Measurements from ENCODE around the gene MGAM2. TPM values are rescaled to one million over a fixed set of nuclear protein-coding genes. Genes with fewer than 3 reads are reported as not detected.

Gene MGAM2
- total and polyA plus RNA-seq, 8 donors = 0.03 to 4.6 (median 0.17) TPM

DNA sequence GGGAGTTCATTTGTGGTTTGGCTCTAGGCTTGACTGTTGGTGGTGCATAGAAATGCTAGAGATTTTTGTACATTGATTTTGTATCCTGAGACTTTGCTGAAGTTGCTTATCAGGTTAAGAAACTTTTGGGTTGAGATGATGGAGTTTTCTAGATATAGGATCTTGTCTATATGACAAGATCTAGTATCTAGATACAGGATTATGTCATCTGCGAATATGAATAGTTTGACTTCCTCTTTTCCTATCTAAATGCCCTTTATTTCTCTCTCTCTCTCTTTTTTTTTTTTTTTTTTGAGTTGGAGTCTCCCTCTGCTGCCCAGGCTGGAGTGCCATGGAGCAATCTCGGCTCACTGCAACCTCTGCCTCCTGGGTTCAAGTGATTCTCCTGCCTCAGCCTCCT lies 62.9 kb downstream of the MGAM2 start:
- ATAC-seq = no peak
- H3K27ac ChIP-seq = no peak overlapping the region
- no peaks in the 10 kb centered on the region for H3K36me3 ChIP-seq
- no peaks in the 10 kb centered on the region for H3K9me3 ChIP-seq
- intact Hi-C loops (cut with DNase I) = no loop called here
- H3K4me3 ChIP-seq = no peak overlapping the region
- H3K4me1 ChIP-seq = peaks cover 0 to 12% of the 10 kb centered on the region in 2 donors
- DNase-seq = no peak
- TF ChIP-seq, protein P1, sequence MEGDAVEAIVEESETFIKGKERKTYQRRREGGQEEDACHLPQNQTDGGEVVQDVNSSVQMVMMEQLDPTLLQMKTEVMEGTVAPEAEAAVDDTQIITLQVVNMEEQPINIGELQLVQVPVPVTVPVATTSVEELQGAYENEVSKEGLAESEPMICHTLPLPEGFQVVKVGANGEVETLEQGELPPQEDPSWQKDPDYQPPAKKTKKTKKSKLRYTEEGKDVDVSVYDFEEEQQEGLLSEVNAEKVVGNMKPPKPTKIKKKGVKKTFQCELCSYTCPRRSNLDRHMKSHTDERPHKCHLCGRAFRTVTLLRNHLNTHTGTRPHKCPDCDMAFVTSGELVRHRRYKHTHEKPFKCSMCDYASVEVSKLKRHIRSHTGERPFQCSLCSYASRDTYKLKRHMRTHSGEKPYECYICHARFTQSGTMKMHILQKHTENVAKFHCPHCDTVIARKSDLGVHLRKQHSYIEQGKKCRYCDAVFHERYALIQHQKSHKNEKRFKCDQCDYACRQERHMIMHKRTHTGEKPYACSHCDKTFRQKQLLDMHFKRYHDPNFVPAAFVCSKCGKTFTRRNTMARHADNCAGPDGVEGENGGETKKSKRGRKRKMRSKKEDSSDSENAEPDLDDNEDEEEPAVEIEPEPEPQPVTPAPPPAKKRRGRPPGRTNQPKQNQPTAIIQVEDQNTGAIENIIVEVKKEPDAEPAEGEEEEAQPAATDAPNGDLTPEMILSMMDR (IDR thresholded peaks at IDR 0.05) = no peak
- no peaks in the 10 kb centered on the region for H3K27me3 ChIP-seq

DNA sequence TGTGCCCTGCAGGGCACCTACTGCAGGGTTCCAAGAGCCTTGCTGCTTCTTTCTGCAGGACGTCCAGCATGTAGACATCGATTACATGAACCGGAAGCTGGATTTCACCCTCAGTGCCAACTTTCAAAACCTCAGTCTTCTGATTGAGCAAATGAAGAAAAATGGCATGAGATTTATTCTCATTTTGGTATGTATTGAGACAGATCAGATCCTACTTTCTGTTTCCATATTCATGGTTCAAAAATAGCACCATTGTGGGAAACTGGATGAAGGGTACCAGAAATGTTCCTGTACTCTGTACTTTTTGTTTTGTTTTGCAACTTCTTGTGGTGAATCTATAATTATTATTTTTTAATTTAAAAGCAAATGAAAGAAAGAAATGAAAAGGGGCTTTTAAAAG lies 64.1 kb downstream of the MGAM2 start:
- intact Hi-C loops (cut with DNase I) = no loop called here

DNA sequence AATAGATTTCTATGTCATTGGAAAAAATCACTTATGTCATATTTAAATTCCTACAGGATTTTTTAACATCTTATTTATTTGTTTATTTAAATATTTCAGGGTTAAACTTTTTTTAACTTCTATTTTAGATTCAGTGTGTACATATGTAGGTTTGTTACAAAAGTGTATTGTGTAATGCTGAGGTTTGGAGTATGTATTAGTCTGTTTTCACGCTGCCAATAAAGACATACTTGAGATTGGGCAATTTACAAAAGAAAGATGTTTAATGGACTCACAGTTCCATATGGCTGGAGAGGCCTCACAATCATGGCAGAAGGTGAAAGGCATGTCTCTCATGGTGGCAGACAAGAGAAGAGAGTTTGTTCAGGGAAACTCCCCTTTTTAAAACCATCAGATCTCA lies 65.4 kb downstream of the MGAM2 start:
- intact Hi-C loops (cut with DNase I) = no loop called here
- Histone ChIP-seq H3K9me3 (no peaks in the 10 kb centered on the region), H3K27ac (no peak overlapping the region), H3K4me3 (no peak overlapping the region), H3K36me3 (no peaks in the 10 kb centered on the region), H3K4me1 (peaks cover 0 to 12% of the 10 kb centered on the region in 2 donors), H3K27me3 (no peaks in the 10 kb centered on the region)
- DNase-seq (no peak), ATAC-seq (no peak)
- TF ChIP-seq, protein P1 (IDR thresholded peaks at IDR 0.05) = no peak

More for the DNA sequence above, 64.1 kb downstream of the MGAM2 start:
- H3K4me3 ChIP-seq = no peak overlapping the region
- no peak for DNase-seq
- H3K4me1 ChIP-seq = peaks cover 0 to 12% of the 10 kb centered on the region in 2 donors
- H3K27me3 ChIP-seq = no peaks in the 10 kb centered on the region
- ATAC-seq = no peak
- no peaks in the 10 kb centered on the region for H3K36me3 ChIP-seq
- no peak overlapping the region for H3K27ac ChIP-seq
- TF ChIP-seq, protein P1 (IDR thresholded peaks at IDR 0.05) = no peak
- H3K9me3 ChIP-seq = no peaks in the 10 kb centered on the region

DNA sequence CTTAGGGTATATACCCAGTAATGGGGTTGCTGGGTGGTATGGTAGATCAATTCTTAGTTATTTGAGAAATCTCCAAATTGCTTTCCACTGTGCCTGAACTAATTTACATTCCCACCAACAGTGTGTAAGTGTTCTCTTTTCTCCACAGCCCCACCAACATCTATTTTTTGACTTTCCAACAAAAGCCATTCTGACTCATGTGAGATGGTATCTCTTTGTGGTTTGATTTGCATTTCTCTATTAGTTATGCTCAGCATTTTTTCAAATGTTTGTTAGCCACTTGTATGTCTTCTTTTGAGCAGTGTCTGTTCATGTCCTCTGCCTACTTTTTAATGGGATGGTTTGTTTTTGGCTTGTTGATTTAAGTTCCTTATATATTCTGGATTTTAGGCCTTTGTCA lies 66.4 kb downstream of the MGAM2 start:
- peaks cover 0 to 12% of the 10 kb centered on the region in 2 donors for H3K4me1 ChIP-seq
- H3K4me3 ChIP-seq = no peak overlapping the region
- DNase-seq = no peak
- no peaks in the 10 kb centered on the region for H3K9me3 ChIP-seq
- no peak overlapping the region for H3K27ac ChIP-seq
- TF ChIP-seq, protein P1 (IDR thresholded peaks at IDR 0.05) = no peak
- intact Hi-C loops (cut with DNase I) = no loop called here
- no peak for ATAC-seq
- H3K36me3 ChIP-seq = no peaks in the 10 kb centered on the region
- no peaks in the 10 kb centered on the region for H3K27me3 ChIP-seq

DNA sequence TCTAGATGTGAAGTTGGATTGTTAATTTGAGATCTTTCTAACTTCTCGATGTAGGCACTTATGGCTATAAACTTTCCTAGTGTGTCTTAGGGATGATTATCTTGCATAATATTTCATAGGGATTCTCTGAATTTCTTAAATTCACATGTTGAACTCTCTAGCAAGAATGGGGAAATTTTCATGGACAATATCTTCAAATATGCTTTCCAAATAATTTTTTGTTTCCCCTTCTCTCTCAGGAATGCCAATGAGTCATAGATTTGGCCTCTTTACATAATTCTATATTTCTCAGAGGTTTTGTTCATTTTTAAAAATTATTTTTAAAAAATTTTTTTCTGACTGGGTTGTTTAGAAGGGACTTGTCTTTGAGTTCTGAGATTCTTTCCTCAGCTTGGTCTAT lies 68.9 kb downstream of the MGAM2 start:
- H3K27me3 ChIP-seq = no peaks in the 10 kb centered on the region
- DNase-seq (no peak), ATAC-seq (no peak)
- H3K9me3 ChIP-seq = no peaks in the 10 kb centered on the region
- no peaks in the 10 kb centered on the region for H3K36me3 ChIP-seq
- H3K4me1 ChIP-seq = peaks cover 0 to 12% of the 10 kb centered on the region in 2 donors
- H3K4me3 ChIP-seq = no peak overlapping the region
- H3K27ac ChIP-seq = no peak overlapping the region
- intact Hi-C loops (cut with DNase I) = no loop called here
- TF ChIP-seq, protein P1 (IDR thresholded peaks at IDR 0.05) = no peak

All from left lung (tissue), 10 donors.